ENCODE results near the gene LEKR1. TPM values are rescaled to one million over a fixed set of nuclear protein-coding genes. Genes with fewer than 3 reads are reported as not detected.
"Not testable (repeated sequence)": the region's sequence is repeated elsewhere in the genome, so short reads cannot be mapped to it uniquely, and the experiment has no call there.

The LEKR1 gene
- total and polyA plus RNA-seq, 2 donors (not counting 1 experiment from before 2014, with no cell fraction given) = 0.94 to 4.7 TPM

GRCh38 chr3:156964577-156964976 is 138.4 kb downstream of the LEKR1 start:
- no peaks in the 10 kb centered on the region for H3K9me3 Mint-ChIP-seq (ENCODE audit: insufficient read depth)
- Histone ChIP-seq H3K36me3 (replicated peaks in 1 of 2; ENCODE audit: control extremely low read depth in 1 of 2, control insufficient read depth in 1 of 2, extremely low read depth in 1 of 2, insufficient read depth in 2 of 2, low read length in 1 of 2) (no peaks in the 10 kb centered on the region), H3K27ac (ENCODE audit: low read length in 2 of 2) (no peak overlapping the region), H3K9me3 (ENCODE audit: control extremely low read depth in 1 of 3, control insufficient read depth in 2 of 3, insufficient read depth in 1 of 3, low read length in 2 of 3) (peaks cover 0 to 4% (median 0%) of the 10 kb centered on the region in 3 donors), H3K9ac (ENCODE audit: low read length) (no peak overlapping the region), H4K20me1 (ENCODE audit: control insufficient read depth, insufficient read depth, low read length, poor library complexity, severe bottlenecking) (no peaks in the 10 kb centered on the region), H3K4me2 (replicated peaks; ENCODE audit: low read depth, low read length, poor library complexity, severe bottlenecking) (no peak overlapping the region), H2AFZ (ENCODE audit: insufficient read depth, low read depth, low read length, poor library complexity, severe bottlenecking) (no peak overlapping the region), H3K4me3 (ENCODE audit: control extremely low read depth in 1 of 5, extremely low read depth in 1 of 5, insufficient read depth in 1 of 5, low read depth in 2 of 5, low read length in 4 of 5) (no peak overlapping the region), H3K27me3 (replicated peaks in 1 of 4; ENCODE audit: control extremely low read depth in 1 of 4, control insufficient read depth in 3 of 4, insufficient read depth in 4 of 4, low read length in 3 of 4) (no peaks in the 10 kb centered on the region), H3K4me1 (ENCODE audit: control insufficient read depth in 2 of 2, insufficient read depth in 2 of 2, low read length in 2 of 2) (no peaks in the 10 kb centered on the region), H3K79me2 (ENCODE audit: control insufficient read depth, insufficient read depth, low read length) (no peaks in the 10 kb centered on the region)
- no peak for ATAC-seq (ENCODE audit: low read depth)
- no peak overlapping the region for H3K4me3 Mint-ChIP-seq
- intact Hi-C loops (cut with micrococcal nuclease) = no loop called here
- WGBS (ENCODE audit: insufficient coverage) = no CpG with 5 or more reads among the region's 3 CpGs
- TF ChIP-seq EZH2 (IDR thresholded peaks at IDR 0.05; ENCODE audit: borderline replicate concordance, insufficient read depth, low read depth, low read length, poor library complexity, severe bottlenecking) (no peak), CTCF (IDR thresholded peaks at IDR 0.05) (no peak)
- no peaks in the 10 kb centered on the region for H3K4me1 Mint-ChIP-seq
- POLR2A ChIA-PET = interaction anchor here (0.5 kb wide), 1 partner anchor 10 kb away, joined by 3 read pairs; no protein-coding TSS in a partner anchor
- CTCF ChIA-PET = no interaction called here
- no peaks in the 10 kb centered on the region for H3K27me3 Mint-ChIP-seq
- no peak for DNase-seq
- H3K27ac Mint-ChIP-seq = no peak overlapping the region

- intact Hi-C loops (cut with micrococcal nuclease); DNase-seq; H3K9me3 Mint-ChIP-seq (ENCODE audit: insufficient read depth); CTCF ChIA-PET; H3K9ac ChIP-seq (ENCODE audit: low read length); H3K27me3 Mint-ChIP-seq; H3K4me3 Mint-ChIP-seq; H3K4me2 ChIP-seq (replicated peaks; ENCODE audit: low read depth, low read length, poor library complexity, severe bottlenecking); ATAC-seq (ENCODE audit: low read depth); H3K79me2 ChIP-seq (ENCODE audit: control insufficient read depth, insufficient read depth, low read length); H3K27ac Mint-ChIP-seq; H3K4me1 ChIP-seq (ENCODE audit: control insufficient read depth in 2 of 2, insufficient read depth in 2 of 2, low read length in 2 of 2); H3K4me3 ChIP-seq (ENCODE audit: control extremely low read depth in 1 of 5, extremely low read depth in 1 of 5, insufficient read depth in 1 of 5, low read depth in 2 of 5, low read length in 4 of 5); H3K4me1 Mint-ChIP-seq; H3K27ac ChIP-seq (ENCODE audit: low read length in 2 of 2); H4K20me1 ChIP-seq (ENCODE audit: control insufficient read depth, insufficient read depth, low read length, poor library complexity, severe bottlenecking); H3K27me3 ChIP-seq (replicated peaks in 1 of 4; ENCODE audit: control extremely low read depth in 1 of 4, control insufficient read depth in 3 of 4, insufficient read depth in 4 of 4, low read length in 3 of 4); H2AFZ ChIP-seq (ENCODE audit: insufficient read depth, low read depth, low read length, poor library complexity, severe bottlenecking); H3K36me3 ChIP-seq (replicated peaks in 1 of 2; ENCODE audit: control extremely low read depth in 1 of 2, control insufficient read depth in 1 of 2, extremely low read depth in 1 of 2, insufficient read depth in 2 of 2, low read length in 1 of 2); H3K9me3 ChIP-seq (ENCODE audit: control extremely low read depth in 1 of 3, control insufficient read depth in 2 of 3, insufficient read depth in 1 of 3, low read length in 2 of 3); POLR2A ChIA-PET: not testable (repeated sequence)
- 100% methylated on average over 7 of the region's 10 CpGs for WGBS (ENCODE audit: insufficient coverage)
Measured at GRCh38 chr3:156966349-156966748, 140.2 kb downstream of the LEKR1 start.
